OCI-LY1 (cell line): ENCODE results near the gene NALCN.

Experiments
- H2AFZ ChIP-seq: fragments of 200-600 bp; sonication (generic), shearing (Covaris generic); 2 replicates; pipeline ENCODE4 v1.6.0; 2014; ENCODE audit warnings: antibody characterized with exemption, mild to moderate bottlenecking, low read length
- H3F3A ChIP-seq: fragments of 200-600 bp; sonication (generic), shearing (Covaris generic); 2 replicates; pipeline ENCODE4 v1.6.0; 2014; ENCODE audit warnings: mild to moderate bottlenecking, antibody characterized with exemption, low read length, moderate library complexity; ENCODE audit not compliant: insufficient read depth
- H3K27ac ChIP-seq: fragments of 200-600 bp; sonication (generic); 2 replicates; pipeline ENCODE4 v1.5.1; 2014; ENCODE audit warnings: low read length, mixed run types, mild to moderate bottlenecking, low read depth; ENCODE audit not compliant: poor library complexity, severe bottlenecking
- H3K27me3 ChIP-seq: fragments of 200-600 bp; sonication (generic); 2 replicates; pipeline ENCODE4 v1.6.0; 2014; ENCODE audit warnings: antibody characterized with exemption, mild to moderate bottlenecking, low read length, moderate library complexity; ENCODE audit not compliant: insufficient read depth
- H3K36me3 ChIP-seq: fragments of 200-600 bp; sonication (generic); 2 replicates; pipeline ENCODE4 v1.6.1; 2014; ENCODE audit warnings: mild to moderate bottlenecking, antibody characterized with exemption, low read length, moderate library complexity, mixed read lengths; ENCODE audit not compliant: insufficient read depth
- H3K4me1 ChIP-seq: fragments of 200-600 bp; sonication (generic); 2 replicates; pipeline ENCODE4 v1.5.1; 2014; ENCODE audit warnings: mild to moderate bottlenecking, low read length, moderate library complexity; ENCODE audit not compliant: insufficient read depth, severe bottlenecking
- H3K4me2 ChIP-seq: fragments of 200-600 bp; sonication (generic), shearing (Covaris generic); 2 replicates; pipeline ENCODE4 v1.6.1; 2014; ENCODE audit warnings: low read length
- H3K4me3 ChIP-seq: fragments of 200-600 bp; sonication (generic); 2 replicates; pipeline ENCODE4 v1.5.1; 2014; ENCODE audit warnings: low read length, low read depth, mild to moderate bottlenecking, mixed read lengths; ENCODE audit not compliant: poor library complexity, severe bottlenecking
- H3K79me2 ChIP-seq: fragments of 200-600 bp; shearing (Covaris generic); 2 replicates; pipeline ENCODE4 v1.6.1; 2016; ENCODE audit warnings: mixed run types, low read length, mixed read lengths; ENCODE audit not compliant: insufficient read depth
- H3K9ac ChIP-seq: fragments of 200-600 bp; sonication (generic), shearing (Covaris generic); 2 replicates; pipeline ENCODE4 v1.6.1; 2014; ENCODE audit warnings: mild to moderate bottlenecking, low read length, mixed read lengths
- H3K9me2 ChIP-seq: fragments of 200-600 bp; sonication (generic), shearing (Covaris generic); 2 replicates; pipeline ENCODE4 v1.6.1; 2014; ENCODE audit warnings: low read depth, mild to moderate bottlenecking, low read length, mixed read lengths
- H3K9me3 ChIP-seq: fragments of 200-600 bp; shearing (Covaris generic); 2 replicates; pipeline ENCODE4 v1.6.1; 2014; ENCODE audit warnings: low read length, mixed read lengths
- H4K20me1 ChIP-seq: fragments of 200-600 bp; sonication (generic), shearing (Covaris generic); 2 replicates; pipeline ENCODE4 v1.6.0; 2016; ENCODE audit warnings: mild to moderate bottlenecking, low read length; ENCODE audit not compliant: insufficient read depth
- CTCF ChIP-seq: fragments of 200-600 bp; sonication (generic), shearing (Covaris generic); IDR thresholded peaks from 2 replicates; pipeline ENCODE4 v1.5.1; 2017; ENCODE audit warnings: mild to moderate bottlenecking, antibody characterized with exemption, low read length, moderate library complexity, mixed read lengths
- EZH2 ChIP-seq: fragments of 200-600 bp; sonication (generic), shearing (Covaris generic); IDR thresholded peaks from 2 replicates; pipeline ENCODE4 v1.8.0; 2017; ENCODE audit warnings: borderline replicate concordance, mixed run types, mild to moderate bottlenecking, antibody characterized with exemption, low read length, moderate library complexity, mixed read lengths

NALCN gene

GRCh38 chr13:101230271-101230890, 185.9 kb downstream of the NALCN start:
- no peaks in the 10 kb centered on the region for H3K27me3 ChIP-seq
- no peaks in the 10 kb centered on the region for H3K79me2 ChIP-seq
- H3F3A ChIP-seq, result no peaks in the 10 kb centered on the region
- H3K9me2 ChIP-seq, result no peaks in the 10 kb centered on the region
- no peaks in the 10 kb centered on the region for H3K36me3 ChIP-seq
- H4K20me1 ChIP-seq, result no peaks in the 10 kb centered on the region
- no peak overlapping the region for H3K4me3 ChIP-seq
- no peak overlapping the region for H3K27ac ChIP-seq
- TF ChIP-seq CTCF, result no peak
- no peak for TF ChIP-seq EZH2
- H3K4me2 ChIP-seq, result no peak overlapping the region
- no peak overlapping the region for H3K9ac ChIP-seq
- no peaks in the 10 kb centered on the region for H3K4me1 ChIP-seq
- H2AFZ ChIP-seq, result no peak overlapping the region
- no peaks in the 10 kb centered on the region for H3K9me3 ChIP-seq

- no peak overlapping the region for H3K9ac ChIP-seq
- TF ChIP-seq EZH2 (no peak), CTCF (no peak)
- no peaks in the 10 kb centered on the region for H3K4me1 ChIP-seq
- no peaks in the 10 kb centered on the region for H3K9me3 ChIP-seq
- H3F3A ChIP-seq, result no peaks in the 10 kb centered on the region
- no peaks in the 10 kb centered on the region for H3K36me3 ChIP-seq
- H3K4me2 ChIP-seq, result no peak overlapping the region
- H2AFZ ChIP-seq, result no peak overlapping the region
- no peaks in the 10 kb centered on the region for H4K20me1 ChIP-seq
- no peaks in the 10 kb centered on the region for H3K9me2 ChIP-seq
- H3K27ac ChIP-seq, result no peak overlapping the region
- no peaks in the 10 kb centered on the region for H3K27me3 ChIP-seq
- H3K4me3 ChIP-seq, result no peak overlapping the region
- H3K79me2 ChIP-seq, result no peaks in the 10 kb centered on the region
These were observed 196.6 kb downstream of the NALCN start for GRCh38 chr13:101219609-101220265.

- Histone ChIP-seq H3K4me3 (no peak overlapping the region), H3K27ac (no peak overlapping the region), H3K36me3 (no peaks in the 10 kb centered on the region), H4K20me1 (no peaks in the 10 kb centered on the region), H3K4me2 (no peak overlapping the region), H3K9me3 (no peaks in the 10 kb centered on the region), H3K9ac (no peak overlapping the region), H3K9me2 (no peaks in the 10 kb centered on the region), H2AFZ (no peak overlapping the region), H3K79me2 (no peaks in the 10 kb centered on the region), H3K27me3 (no peaks in the 10 kb centered on the region), H3F3A (no peaks in the 10 kb centered on the region), H3K4me1 (no peaks in the 10 kb centered on the region)
- TF ChIP-seq EZH2, result no peak
- TF ChIP-seq CTCF, result no peak
These were observed 197.8 kb downstream of the NALCN start for GRCh38 chr13:101218484-101218883.
